K562 (cell line): ENCODE measurements around the gene SLC4A11. TPM values are rescaled to one million over a fixed set of nuclear protein-coding genes. Genes with fewer than 3 reads are reported as not detected.

Experiments
- ATAC-seq: fragments of 200-7000 bp; cut with Tn5 transposase; 3 replicates; pipeline ENCODE4 v1.9.1; 2020; ENCODE audit warnings: moderate library complexity
- BruUV-seq: library from RNA; stranded (reverse); fragments of 400-500 nt; replicated peaks from 2 replicates; lab custom pipeline; 2021; lab: Mats Ljungman, UMichigan
- CTCF ChIA-PET: fragments of 300-600 bp; formaldehyde crosslinking; extraction: SDS; loops from one replicate; lab custom pipeline; 2021; ENCODE audit warnings: low intra/inter-chr PET ratio; lab: Yijun Ruan, JAX
- POLR2A ChIA-PET: fragments of 300-600, 350-650 bp; sonication (Branson Sonifier 250); formaldehyde crosslinking; extraction: SDS; loops from one replicate; lab custom pipeline; 2021; ENCODE audit warnings: antibody characterized with exemption, inconsistent platforms; lab: Yijun Ruan, JAX
- DNase-seq, 4 experiments: peaks; one replicate each; pipeline versions ENCODE4 v3.0.0 to v3.0.0-alpha.2; 2011 to 2018; ENCODE audit warnings: low spot score in 3 of 4, mixed read lengths in 3 of 4; ENCODE audit errors: extremely low read depth in 1 of 4
- FAIRE-seq: peaks from 2 replicates; lab custom pipeline; 2011; peaks lifted over from hg19 to GRCh38; lab: Jason Lieb, UNC
- H2AFZ ChIP-seq: 2 replicates; pipeline ENCODE4 v1.6.0; 2011; ENCODE audit warnings: low read depth, low read length, control low read depth, inconsistent platforms
- H3K27ac ChIP-seq: fragments of 200-600 bp; 3 replicates; pipeline ENCODE4 v1.8.0; 2011; ENCODE audit warnings: low read depth, mild to moderate bottlenecking, control low read depth, inconsistent platforms, low read length, moderate library complexity, mixed read lengths; ENCODE audit errors: extremely low read depth
- H3K27me3 ChIP-seq, 2 experiments: fragments of 300-600 bp in 1 of 2; 2 replicates in 1 of 2; 3 replicates in 1 of 2; pipeline versions ENCODE4 v1.6.0 to v1.8.0; 2011; ENCODE audit warnings: inconsistent platforms in 2 of 2, low read length in 2 of 2, mild to moderate bottlenecking in 1 of 2, mixed read lengths in 1 of 2, moderate library complexity in 1 of 2; ENCODE audit not compliant: control insufficient read depth in 2 of 2, insufficient read depth in 2 of 2
- H3K36me3 ChIP-seq: fragments of 300-600 bp; 3 replicates; pipeline ENCODE4 v1.8.0; 2011; ENCODE audit warnings: mild to moderate bottlenecking, low read length, inconsistent platforms; ENCODE audit not compliant: control insufficient read depth, insufficient read depth
- H3K4me1 ChIP-seq, 2 experiments: fragments of 200-600 bp in 1 of 2; replicated peaks in 1 of 2; 2 replicates in 1 of 2; 3 replicates in 1 of 2; pipeline versions ENCODE4 v1.5.1 to v1.8.0; 2011; ENCODE audit warnings: inconsistent platforms in 2 of 2, low read length in 2 of 2, mild to moderate bottlenecking in 1 of 2, mixed read lengths in 1 of 2, moderate library complexity in 1 of 2; ENCODE audit not compliant: control insufficient read depth in 2 of 2, insufficient read depth in 2 of 2
- H3K4me2 ChIP-seq: 2 replicates; pipeline ENCODE4 v1.6.1; 2011; ENCODE audit warnings: low read length, control low read depth, inconsistent platforms, mixed read lengths; ENCODE audit not compliant: insufficient read depth
- H3K4me3 ChIP-seq: fragments of 200-600 bp; sonication (generic), shearing (Covaris generic); 2 replicates; pipeline ENCODE4 v1.5.1; 2016; ENCODE audit warnings: control low read depth, inconsistent platforms
- H3K79me2 ChIP-seq: fragments of 200-600 bp; 3 replicates; pipeline ENCODE4 v1.8.0; 2011; ENCODE audit warnings: low read length, inconsistent platforms; ENCODE audit not compliant: control insufficient read depth, insufficient read depth
- H3K9ac ChIP-seq, 2 experiments: 2 replicates each; pipeline versions ENCODE4 v1.6.0 to v1.6.1; 2011; ENCODE audit warnings: low read depth in 2 of 2, low read length in 2 of 2, control low read depth in 1 of 2, inconsistent platforms in 1 of 2, mild to moderate bottlenecking in 1 of 2, mixed read lengths in 1 of 2; ENCODE audit not compliant: insufficient read depth in 1 of 2
- H3K9me1 ChIP-seq: one replicate; pipeline ENCODE4 v1.6.0; 2011; ENCODE audit warnings: inconsistent platforms, mild to moderate bottlenecking, low read length, moderate library complexity; ENCODE audit not compliant: control insufficient read depth, insufficient read depth
- H3K9me3 ChIP-seq: replicated peaks from 2 replicates; pipeline ENCODE4 v1.5.1; 2011; ENCODE audit warnings: low read depth, low read length, inconsistent platforms; ENCODE audit not compliant: control insufficient read depth, insufficient read depth
- H4K20me1 ChIP-seq: replicated peaks from 2 replicates; pipeline ENCODE4 v1.6.1; 2011; ENCODE audit warnings: low read length, inconsistent platforms, mixed read lengths; ENCODE audit not compliant: control insufficient read depth, insufficient read depth
- CAMTA2 ChIP-seq: fragments of 250-450 bp; sonication (Bioruptor Pico); conservative IDR thresholded peaks from 2 replicates; pipeline ENCODE4 v1.5.1; 2022
- CREB3 ChIP-seq: fragments of 450-650 bp; conservative IDR thresholded peaks from 2 replicates; pipeline ENCODE4 v1.6.1; 2016; ENCODE audit warnings: missing genetic modification characterization, low read depth, mild to moderate bottlenecking, missing compliant biosample characterization, moderate library complexity
- HBP1 ChIP-seq: fragments of 450-650 bp; formaldehyde crosslinking; IDR thresholded peaks from 2 replicates; pipeline ENCODE4 v1.4.0; 2022; ENCODE audit warnings: missing genetic modification characterization
- KDM1A ChIP-seq, 2 experiments: fragments of 450-650 bp; IDR thresholded peaks; 2 replicates each; pipeline ENCODE4 v1.6.1; 2016; ENCODE audit warnings: mild to moderate bottlenecking in 2 of 2
- MYNN ChIP-seq, 2 experiments: sonication (generic); formaldehyde crosslinking in 1 of 2; IDR thresholded peaks; 2 replicates each; pipeline versions ENCODE4 v1.5.0 to v1.6.1; 2016 to 2020; ENCODE audit warnings: antibody characterized with exemption in 1 of 2, missing genetic modification reagents in 1 of 2
- NRF1 ChIP-seq, 2 experiments: fragments of 450-650 bp; IDR thresholded peaks in 1 of 2; conservative IDR thresholded peaks in 1 of 2; 2 replicates each; pipeline ENCODE4 v1.6.1; 2014; ENCODE audit warnings: mild to moderate bottlenecking in 2 of 2
- POLR2G ChIP-seq: fragments of 200-400 bp; formaldehyde crosslinking; IDR thresholded peaks from 2 replicates; pipeline ENCODE4 v1.6.1; 2017; ENCODE audit warnings: low read depth, mild to moderate bottlenecking, antibody characterized with exemption, low read length, moderate library complexity
- PTBP1 ChIP-seq: fragments of 200-400 bp; formaldehyde crosslinking; IDR thresholded peaks from 2 replicates; pipeline ENCODE4 v1.6.1; 2017; ENCODE audit warnings: low read depth, low read length
- RCOR1 ChIP-seq, 2 experiments: IDR thresholded peaks; 2 replicates each; pipeline ENCODE4 v1.6.1; 2012; ENCODE audit warnings: low read depth in 2 of 2, low read length in 2 of 2, borderline replicate concordance in 1 of 2, improper control_type of control experiment in 1 of 2
- USF1 ChIP-seq: sonication (generic); formaldehyde crosslinking; IDR thresholded peaks from 2 replicates; pipeline ENCODE4 v1.9.0; 2022; ENCODE audit warnings: mild to moderate bottlenecking, missing genetic modification reagents
- ZEB2 ChIP-seq: fragments of 450-650 bp; IDR thresholded peaks from 2 replicates; pipeline ENCODE4 v1.6.1; 2016
- WGBS: fragments of 100-300 bp; shearing (Covaris generic); methylation state at CpG from one replicate; pipeline ENCODE4 v1.1.6; 2016; ENCODE audit warnings: low coverage, mixed read lengths; ENCODE audit not compliant: insufficient coverage; ENCODE audit errors: missing lambda C conversion rate; 5-methylcytosine and 5-hydroxymethylcytosine counted together
- in situ Hi-C: fragments of 300-500 bp; cut with MboI; formaldehyde crosslinking; loops from 4 replicates; pipeline ENCODE4 v1.15.0; 2018; ENCODE audit warnings: inconsistent platforms, mixed read lengths
- intact Hi-C: fragments of 100-400 bp; cut with micrococcal nuclease; formaldehyde crosslinking; loops from 2 replicates; pipeline ENCODE4 v1.14.2; 2022
- polyA plus RNA-seq, 8 experiments: library from polyadenylated mRNA; depleted of rRNA in 4 of 8; stranded (reverse) in 5 of 8; unstranded in 3 of 8; fragments of >200 nt; fragmentation: Nextera tagmentation in 2 of 8; fragmentation: Illumina TruSeq in 1 of 8; extraction: Ambion mirVana in 2 of 8; extraction: Trizol in 1 of 8; gene quantifications; 2 replicates each; pipeline versions ENCODE4 v1.2.1 to v1.2.3, GENCODE V29; 2011 to 2014; ENCODE audit warnings: inconsistent platforms in 1 of 8, missing spikeins in 1 of 8
- total RNA-seq, 7 experiments: library from RNA; depleted of rRNA in 6 of 7; stranded (reverse); fragments of >200 nt in 6 of 7; fragmentation: Illumina TruSeq in 2 of 7; extraction: Trizol in 2 of 7; gene quantifications; 2 replicates each; pipeline versions ENCODE4 v1.2.1 to v1.2.3, GENCODE V29; 2011 to 2021; ENCODE audit warnings: low replicate concordance in 1 of 7
- TF ChIP-seq, protein P1 (sequence below): fragments of 450-650 bp; IDR thresholded peaks from 2 replicates; pipeline ENCODE4 v1.6.1; 2017; ENCODE audit warnings: antibody characterized with exemption
- TF ChIP-seq, protein P2 (sequence below): fragments of 250-450 bp; sonication (Bioruptor Pico); IDR thresholded peaks from 2 replicates; pipeline ENCODE4 v1.5.0; 2021

The SLC4A11 gene
- total and polyA plus RNA-seq, 9 of the 15 experiments (the other 6 are each of a cell fraction or from before 2014, with no cell fraction given), result 0.10 to 2.0 (median 0.20) TPM

DNA sequence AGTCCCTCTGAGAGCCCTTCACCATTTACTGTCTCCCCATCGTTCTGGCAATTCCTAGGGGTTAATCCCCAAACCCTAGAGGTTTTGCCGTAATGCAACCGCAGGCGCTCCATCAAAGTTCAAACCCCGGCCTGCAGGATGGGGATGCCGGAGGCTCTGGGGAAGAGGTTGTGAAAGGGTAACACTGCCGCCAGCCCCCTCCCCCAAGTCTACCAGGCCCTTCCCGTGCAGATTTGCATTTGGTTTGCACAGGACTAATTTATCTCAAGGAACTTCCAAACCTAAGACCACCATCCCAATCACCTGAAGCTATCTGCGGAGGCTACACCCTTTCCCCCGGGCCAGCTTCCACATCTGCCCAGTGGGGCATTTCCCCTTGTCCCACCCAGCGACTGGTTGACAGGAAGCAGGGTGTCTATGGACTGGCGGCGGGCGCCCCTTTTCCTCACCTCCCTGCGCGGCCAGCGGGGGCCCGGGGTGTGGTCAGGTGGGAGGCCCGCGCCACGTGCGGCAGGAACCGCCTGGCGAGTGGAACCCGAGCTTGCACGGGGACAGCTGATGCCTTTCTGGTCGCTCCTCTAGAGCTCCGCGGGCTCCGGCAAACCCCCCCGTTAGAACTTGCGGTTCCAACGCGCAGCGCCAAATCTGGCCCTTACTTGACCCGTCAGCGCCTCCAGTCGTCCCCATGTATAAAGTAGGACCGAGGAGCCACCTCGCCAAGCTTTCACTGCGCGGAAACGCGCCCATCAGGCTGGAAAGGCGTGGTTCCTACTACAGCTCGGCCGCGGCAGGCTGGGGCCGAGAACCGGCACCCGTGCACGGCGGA is 9.4 kb upstream of the SLC4A11 start:
- Histone ChIP-seq H3K27me3 (peaks cover 0 to 18% of the 10 kb centered on the region in 2 experiments; a peak in 2 of 5 replicates), H2AFZ (no peak overlapping the region; the same call in 1 of the 2 replicates), H3K27ac (no peak overlapping the region), H3K4me2 (peak overlapping the region; percentile 18; the same call in 1 of the 2 replicates), H3K9me1 (no peaks in the 10 kb centered on the region), H4K20me1 (0 out of 2 replicates have a peak, but pooled peaks cover 3% of the 10 kb centered on the region), H3K9ac (peak overlapping the region in 1 of 2 experiments; percentile 83; a peak in 2 of 4 replicates), H3K4me1 (peaks cover 0 to 10% of the 10 kb centered on the region in 2 experiments; a peak in 3 of 5 replicates), H3K79me2 (no peaks in the 10 kb centered on the region), H3K4me3 (peak overlapping the region; percentile 15; the same call in 1 of the 2 replicates), H3K36me3 (peaks cover 4% of the 10 kb centered on the region; the same call in 1 of the 3 replicates), H3K9me3 (no peaks in the 10 kb centered on the region)
- in situ Hi-C loops, result no loop called here
- ChIA-PET CTCF (no interaction called here), POLR2A (interaction anchor here (0.6 to 1.2 kb wide), 3 partner anchors 11 to 80 kb away, joined by 3 to 4 read pairs (median 3); no protein-coding TSS in a partner anchor)
- intact Hi-C loops, result no loop called here
- peak; percentile 35 to 63 (median 41) for DNase-seq
- WGBS, result 5% methylated on average over 37 of the region's 53 CpGs
- peak; percentile 86 for ATAC-seq
- no peak for FAIRE-seq
- BruUV-seq, result no TSS peak
- TF ChIP-seq POLR2G, result peak; percentile 61
- no peak for TF ChIP-seq HBP1
- no peak for TF ChIP-seq ZEB2
- TF ChIP-seq, protein P1, sequence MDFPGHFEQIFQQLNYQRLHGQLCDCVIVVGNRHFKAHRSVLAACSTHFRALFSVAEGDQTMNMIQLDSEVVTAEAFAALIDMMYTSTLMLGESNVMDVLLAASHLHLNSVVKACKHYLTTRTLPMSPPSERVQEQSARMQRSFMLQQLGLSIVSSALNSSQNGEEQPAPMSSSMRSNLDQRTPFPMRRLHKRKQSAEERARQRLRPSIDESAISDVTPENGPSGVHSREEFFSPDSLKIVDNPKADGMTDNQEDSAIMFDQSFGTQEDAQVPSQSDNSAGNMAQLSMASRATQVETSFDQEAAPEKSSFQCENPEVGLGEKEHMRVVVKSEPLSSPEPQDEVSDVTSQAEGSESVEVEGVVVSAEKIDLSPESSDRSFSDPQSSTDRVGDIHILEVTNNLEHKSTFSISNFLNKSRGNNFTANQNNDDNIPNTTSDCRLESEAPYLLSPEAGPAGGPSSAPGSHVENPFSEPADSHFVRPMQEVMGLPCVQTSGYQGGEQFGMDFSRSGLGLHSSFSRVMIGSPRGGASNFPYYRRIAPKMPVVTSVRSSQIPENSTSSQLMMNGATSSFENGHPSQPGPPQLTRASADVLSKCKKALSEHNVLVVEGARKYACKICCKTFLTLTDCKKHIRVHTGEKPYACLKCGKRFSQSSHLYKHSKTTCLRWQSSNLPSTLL, result no peak
- TF ChIP-seq, protein P2, sequence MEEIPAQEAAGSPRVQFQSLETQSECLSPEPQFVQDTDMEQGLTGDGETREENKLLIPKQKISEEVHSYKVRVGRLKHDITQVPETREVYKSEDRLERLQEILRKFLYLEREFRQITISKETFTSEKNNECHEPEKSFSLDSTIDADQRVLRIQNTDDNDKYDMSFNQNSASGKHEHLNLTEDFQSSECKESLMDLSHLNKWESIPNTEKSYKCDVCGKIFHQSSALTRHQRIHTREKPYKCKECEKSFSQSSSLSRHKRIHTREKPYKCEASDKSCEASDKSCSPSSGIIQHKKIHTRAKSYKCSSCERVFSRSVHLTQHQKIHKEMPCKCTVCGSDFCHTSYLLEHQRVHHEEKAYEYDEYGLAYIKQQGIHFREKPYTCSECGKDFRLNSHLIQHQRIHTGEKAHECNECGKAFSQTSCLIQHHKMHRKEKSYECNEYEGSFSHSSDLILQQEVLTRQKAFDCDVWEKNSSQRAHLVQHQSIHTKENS (CRISPR knock-in tag), result no peak
- no peak for TF ChIP-seq CAMTA2 (CRISPR knock-in tag)
- TF ChIP-seq CREB3, result no peak
- 0 out of 4 replicates have a peak, but pooled peaks of 1 of the 2 experiments have one; percentile 14 for TF ChIP-seq KDM1A (IDR thresholded peaks at IDR 0.05)
- TF ChIP-seq PTBP1, result no peak
- peak in 1 of 2 experiments; percentile 46; a peak in 1 of 4 replicates for TF ChIP-seq RCOR1 (IDR thresholded peaks at IDR 0.05; ENCODE audit: borderline replicate concordance in 1 of 2, low read depth in 2 of 2, low read length in 2 of 2)
- TF ChIP-seq USF1 (CRISPR knock-in tag), result 0 out of 2 replicates have a peak, but pooled peaks have one; percentile 44
- 0 out of 4 replicates have a peak, but pooled peaks of 1 of the 2 experiments have one; percentile 19 for TF ChIP-seq NRF1 (conservative IDR thresholded peaks at IDR 0.05 in 1 of 2, IDR thresholded peaks at IDR 0.05 in 1 of 2)
- no peak for TF ChIP-seq MYNN (IDR thresholded peaks at IDR 0.05)
- no peak for TF ChIP-seq MYNN (CRISPR knock-in tag; IDR thresholded peaks at IDR 0.05)
